Activated CD4-positive, alpha-beta T cell treated with anti-CD3 and anti-CD28 coated beads, Interleukin-2, amount 10 ng/mL, durations not matched to agents 7 days and 5 days (primary cell): ENCODE results near the gene PNPLA5. TPM values are rescaled to one million over a fixed set of nuclear protein-coding genes. Genes with fewer than 3 reads are reported as not detected.

Experiments
- CTCF ChIA-PET: fragments of 350-600 bp; sonication (Branson Sonifier 250); formaldehyde crosslinking; loops from one replicate; lab custom pipeline; 2021; ENCODE audit warnings: antibody characterized with exemption; lab: Charles Lee
- POLR2A ChIA-PET: fragments of 350-600 bp; sonication (Branson Sonifier 250); formaldehyde crosslinking; loops from one replicate; lab custom pipeline; 2021; ENCODE audit warnings: antibody characterized with exemption; lab: Charles Lee
- DNase-seq: peaks from one replicate; pipeline ENCODE4 v3.0.0-alpha.2; 2020
- H3K27ac Mint-ChIP-seq: one replicate; pipeline ENCODE4 v1.8.0; 2021; ENCODE audit warnings: mild to moderate bottlenecking, moderate library complexity, mixed read lengths
- H3K27me3 Mint-ChIP-seq: one replicate; pipeline ENCODE4 v1.8.0; 2021; ENCODE audit warnings: mixed read lengths
- H3K36me3 Mint-ChIP-seq: one replicate; pipeline ENCODE4 v1.8.0; 2021; ENCODE audit warnings: low read depth, mixed read lengths
- H3K4me1 Mint-ChIP-seq: one replicate; pipeline ENCODE4 v1.8.0; 2021; ENCODE audit warnings: mixed read lengths
- H3K4me3 Mint-ChIP-seq: one replicate; pipeline ENCODE4 v1.8.0; 2021; ENCODE audit warnings: mild to moderate bottlenecking, moderate library complexity, mixed read lengths
- H3K9me3 Mint-ChIP-seq: one replicate; pipeline ENCODE4 v1.8.0; 2021; ENCODE audit warnings: mixed read lengths
- total RNA-seq, 2 experiments: library from RNA; stranded (reverse); gene quantifications; one replicate each; pipeline ENCODE4 v1.2.3, GENCODE V29; 2021

The PNPLA5 gene
- total RNA-seq, 2 experiments from 2014 or later: not detected

DNA sequence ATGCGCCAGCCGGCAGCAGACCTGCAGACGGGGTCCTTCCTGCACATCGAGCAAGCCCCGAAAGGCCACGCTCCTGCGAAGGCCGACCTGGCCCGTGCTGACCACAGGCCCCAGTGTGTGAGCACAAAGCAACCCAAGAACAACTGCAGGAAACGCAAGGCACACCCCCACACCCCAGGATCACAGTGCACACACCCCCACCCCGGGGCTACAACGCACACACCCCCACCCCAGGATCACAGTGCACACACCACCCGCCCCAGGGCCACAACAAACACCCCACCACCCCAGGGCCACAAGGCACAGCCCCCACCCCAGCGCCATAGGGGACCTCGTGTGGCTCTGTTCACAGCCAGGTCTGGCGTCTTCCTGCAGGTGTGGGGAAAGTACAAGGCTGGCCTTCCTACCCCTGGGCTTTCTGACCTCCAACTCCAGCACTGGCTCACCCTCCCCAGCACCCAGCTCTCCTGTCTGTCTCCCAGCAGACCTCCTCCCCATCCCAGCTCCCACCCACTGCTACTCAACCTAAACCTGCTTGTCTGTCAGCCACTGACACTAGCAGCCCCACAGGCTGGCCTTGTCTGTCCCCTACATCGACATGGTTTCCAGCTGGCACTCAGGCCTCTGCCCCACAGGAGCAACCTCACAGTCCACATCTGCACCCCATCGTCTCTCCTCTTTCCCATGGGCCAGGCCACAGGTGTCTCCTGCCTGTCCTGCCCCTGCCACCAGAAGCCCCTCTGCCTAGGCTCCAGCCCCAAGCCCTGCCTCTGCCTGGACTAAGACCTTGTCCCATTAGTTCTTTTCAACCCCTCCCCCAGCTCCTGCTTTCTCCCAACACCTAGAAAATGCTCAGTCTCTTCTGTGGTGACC is 59.2 kb downstream of the PNPLA5 start:
- ChIA-PET CTCF (no interaction called here), POLR2A (no interaction called here)

DNA sequence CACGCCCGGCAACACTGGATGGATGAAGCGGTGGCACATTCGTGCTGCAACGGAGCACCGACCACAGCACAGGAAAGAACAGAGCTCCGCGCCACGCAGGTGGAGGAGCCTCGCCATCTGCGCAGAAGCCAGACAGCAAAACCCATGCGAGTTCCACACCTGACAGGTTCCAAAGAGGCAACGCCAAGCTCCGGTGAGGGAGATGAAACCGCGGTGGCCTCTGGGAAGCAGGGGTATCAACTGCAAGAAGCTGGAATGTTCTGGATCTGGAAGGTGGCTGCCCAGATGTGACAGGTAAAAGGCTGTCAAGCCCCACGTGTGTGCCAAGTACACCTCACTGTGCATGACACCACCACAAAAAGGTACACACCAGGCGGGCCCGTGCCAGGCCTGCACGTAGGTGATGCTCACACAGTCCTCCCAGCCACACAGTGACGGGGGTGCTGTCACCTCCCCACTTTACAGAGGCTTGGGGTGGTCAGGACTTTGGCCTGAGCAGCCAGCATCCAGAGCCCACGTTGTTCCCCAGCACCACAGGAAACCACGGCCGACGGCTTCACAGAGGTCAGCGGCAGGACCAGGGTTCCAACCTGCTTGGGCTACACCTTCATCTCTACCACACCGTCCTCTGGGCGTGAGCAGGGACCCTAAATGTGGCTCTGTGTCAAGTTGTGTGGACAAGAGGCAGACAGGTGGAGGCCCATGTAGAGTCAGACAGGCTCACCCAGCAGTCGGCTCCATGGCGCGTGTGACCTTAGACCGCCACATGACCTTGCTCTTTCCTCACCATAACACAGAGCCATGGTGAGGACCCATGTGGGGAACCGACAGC is 60.0 kb downstream of the PNPLA5 start:
- no peaks in the 10 kb centered on the region for H3K36me3 Mint-ChIP-seq
- DNase-seq: no peak
- H3K27me3 Mint-ChIP-seq: peaks cover 5% of the 10 kb centered on the region
- no peaks in the 10 kb centered on the region for H3K4me1 Mint-ChIP-seq
- no peak overlapping the region for H3K27ac Mint-ChIP-seq
- no peaks in the 10 kb centered on the region for H3K9me3 Mint-ChIP-seq
- ChIA-PET POLR2A (no interaction called here), CTCF (interaction anchor here (1.4 kb wide), 1 partner anchor 9 kb away, joined by 3 read pairs; no protein-coding TSS in a partner anchor)
- no peak overlapping the region for H3K4me3 Mint-ChIP-seq

More for the DNA sequence above, 59.2 kb downstream of the PNPLA5 start:
- Mint-ChIP-seq H3K4me3 (no peak overlapping the region), H3K27me3 (peaks cover 5% of the 10 kb centered on the region), H3K9me3 (no peaks in the 10 kb centered on the region), H3K36me3 (no peaks in the 10 kb centered on the region), H3K27ac (no peak overlapping the region), H3K4me1 (no peaks in the 10 kb centered on the region)
- DNase-seq: no peak

DNA sequence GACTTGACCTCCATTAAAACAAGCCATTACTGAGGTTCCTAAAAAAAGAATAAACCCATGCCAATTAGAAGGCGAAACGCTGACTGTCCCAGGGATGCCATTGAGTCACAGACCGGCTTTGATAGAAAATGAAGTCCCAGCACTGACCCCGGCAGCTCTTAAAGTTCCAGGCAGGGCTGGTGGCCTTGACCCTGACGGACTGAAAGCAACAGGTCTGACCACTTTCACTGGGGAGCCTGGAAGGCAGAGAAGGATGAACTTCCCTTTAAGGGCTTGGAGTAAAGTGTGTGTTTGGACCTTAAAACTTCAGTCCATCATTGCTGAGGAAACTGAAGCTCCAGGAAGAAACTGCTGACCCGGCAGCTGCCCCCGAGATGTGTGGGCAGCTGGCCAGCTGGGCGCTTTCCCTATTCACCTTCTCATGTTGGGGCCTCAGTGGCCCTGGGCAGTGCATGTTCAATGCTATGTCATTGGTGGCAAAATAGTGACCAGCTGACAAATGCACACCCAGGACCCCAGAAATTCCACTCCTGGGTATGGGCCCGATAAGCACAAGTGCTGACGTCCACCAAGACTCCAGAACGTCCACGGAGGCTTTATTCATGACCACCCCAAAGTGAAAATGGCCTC is 60.8 kb downstream of the PNPLA5 start:
- H3K27ac Mint-ChIP-seq: no peak overlapping the region
- H3K4me1 Mint-ChIP-seq: no peaks in the 10 kb centered on the region
- ChIA-PET CTCF (interaction anchor here (1.4 kb wide), 1 partner anchor 9 kb away, joined by 3 read pairs; no protein-coding TSS in a partner anchor), POLR2A (no interaction called here)
- no peak overlapping the region for H3K4me3 Mint-ChIP-seq
- H3K9me3 Mint-ChIP-seq: no peaks in the 10 kb centered on the region
- DNase-seq: no peak
- peaks cover 5% of the 10 kb centered on the region for H3K27me3 Mint-ChIP-seq
- H3K36me3 Mint-ChIP-seq: no peaks in the 10 kb centered on the region

- Mint-ChIP-seq H3K27me3 (peaks cover 2% of the 10 kb centered on the region), H3K4me1 (no peaks in the 10 kb centered on the region), H3K36me3 (no peaks in the 10 kb centered on the region), H3K4me3 (no peak overlapping the region), H3K27ac (no peak overlapping the region), H3K9me3 (no peaks in the 10 kb centered on the region)
- no peak for DNase-seq
- ChIA-PET CTCF (interaction anchor here (1.4 kb wide), 1 partner anchor 10 kb away, joined by 3 read pairs; no protein-coding TSS in a partner anchor), POLR2A (no interaction called here)
These were observed 61.6 kb downstream of the PNPLA5 start for GRCh38 chr22:43829904-43830851.

Other genes starting within 250 kb of the PNPLA5 start
- under 1 TPM; 0.15 to 0.20 TPM for gene EFCAB6, start 79.7 kb downstream of the PNPLA5 start, total RNA-seq
- gene SULT4A1, start 29.5 kb downstream of the PNPLA5 start, total RNA-seq: not detected
- not detected for gene PNPLA3, start 31.8 kb upstream of the PNPLA5 start, total RNA-seq
- gene SAMM50, start 63.4 kb upstream of the PNPLA5 start, total RNA-seq: 10 to 100 TPM; 46.8 to 50.9 TPM
- gene PARVB, start 132.3 kb upstream of the PNPLA5 start, total RNA-seq: 10 to 100 TPM; 18.2 to 19.2 TPM